Hematopoietic multipotent progenitor cell treated with erythropoietin and hydrocortisone succinate and interleukin-3 and kit ligand, for 4 days (in vitro differentiated cells): ENCODE results near the gene KIAA0586.
"Not testable (repeated sequence)": the region's sequence is repeated elsewhere in the genome, so short reads cannot be mapped to it uniquely, and the experiment has no call there.

Source experiments
- DNase-seq: peaks from one replicate; pipeline ENCODE4 v3.0.0-alpha.2; 2015

KIAA0586 gene

GRCh38 chr14:58553959-58554358 lies 126.4 kb downstream of the KIAA0586 start:
- no peak for DNase-seq

- DNase-seq: no peak
Observed at GRCh38 chr14:58555647-58556046, 128.1 kb downstream of the KIAA0586 start.

- DNase-seq: no peak
Observed at GRCh38 chr14:58557242-58557641, 129.7 kb downstream of the KIAA0586 start.

- peak; percentile 44 for DNase-seq
Observed at GRCh38 chr14:58560208-58560607, 132.7 kb downstream of the KIAA0586 start.

GRCh38 chr14:58562141-58562540 lies 134.6 kb downstream of the KIAA0586 start:
- no peak for DNase-seq

GRCh38 chr14:58563978-58564377 lies 136.5 kb downstream of the KIAA0586 start:
- no peak for DNase-seq

GRCh38 chr14:58565832-58566231 lies 138.3 kb downstream of the KIAA0586 start:
- DNase-seq: peak; percentile 17

GRCh38 chr14:58566979-58567378 lies 139.5 kb downstream of the KIAA0586 start:
- no peak for DNase-seq

GRCh38 chr14:58568322-58568721 lies 140.8 kb downstream of the KIAA0586 start:
- DNase-seq: no peak

GRCh38 chr14:58571256-58571655 lies 143.7 kb downstream of the KIAA0586 start:
- DNase-seq: no peak

- DNase-seq: no peak
Observed at GRCh38 chr14:58571769-58572472, 144.4 kb downstream of the KIAA0586 start.

- no peak for DNase-seq
Observed at GRCh38 chr14:58572473-58572853, 144.9 kb downstream of the KIAA0586 start.

GRCh38 chr14:58572863-58573262 lies 145.3 kb downstream of the KIAA0586 start:
- DNase-seq: no peak

GRCh38 chr14:58574623-58575022 lies 147.1 kb downstream of the KIAA0586 start:
- peak; percentile 19 for DNase-seq

GRCh38 chr14:58575956-58576355 lies 148.4 kb downstream of the KIAA0586 start:
- no peak for DNase-seq

GRCh38 chr14:58580035-58580434 lies 152.5 kb downstream of the KIAA0586 start:
- DNase-seq: not testable (repeated sequence)

- not testable (repeated sequence) for DNase-seq
Observed at GRCh38 chr14:58581389-58581788, 153.9 kb downstream of the KIAA0586 start.

- DNase-seq: no peak
Observed at GRCh38 chr14:58584383-58584782, 156.9 kb downstream of the KIAA0586 start.

- DNase-seq: no peak
Observed at GRCh38 chr14:58587271-58587670, 159.8 kb downstream of the KIAA0586 start.

- not testable (repeated sequence) for DNase-seq
Observed at GRCh38 chr14:58588321-58588720, 160.8 kb downstream of the KIAA0586 start.

GRCh38 chr14:58593977-58594376 lies 166.5 kb downstream of the KIAA0586 start:
- no peak for DNase-seq

- no peak for DNase-seq
Observed at GRCh38 chr14:58597041-58597440, 169.5 kb downstream of the KIAA0586 start.

- no peak for DNase-seq
Observed at GRCh38 chr14:58598028-58598803, 170.7 kb downstream of the KIAA0586 start.

- no peak for DNase-seq
Observed at GRCh38 chr14:58598804-58599525, 171.4 kb downstream of the KIAA0586 start.
